ENCODE measurements around the gene CCDC74B.
"Not testable (repeated sequence)": the region's sequence is repeated elsewhere in the genome, so short reads cannot be mapped to it uniquely, and the experiment has no call there.

DNA sequence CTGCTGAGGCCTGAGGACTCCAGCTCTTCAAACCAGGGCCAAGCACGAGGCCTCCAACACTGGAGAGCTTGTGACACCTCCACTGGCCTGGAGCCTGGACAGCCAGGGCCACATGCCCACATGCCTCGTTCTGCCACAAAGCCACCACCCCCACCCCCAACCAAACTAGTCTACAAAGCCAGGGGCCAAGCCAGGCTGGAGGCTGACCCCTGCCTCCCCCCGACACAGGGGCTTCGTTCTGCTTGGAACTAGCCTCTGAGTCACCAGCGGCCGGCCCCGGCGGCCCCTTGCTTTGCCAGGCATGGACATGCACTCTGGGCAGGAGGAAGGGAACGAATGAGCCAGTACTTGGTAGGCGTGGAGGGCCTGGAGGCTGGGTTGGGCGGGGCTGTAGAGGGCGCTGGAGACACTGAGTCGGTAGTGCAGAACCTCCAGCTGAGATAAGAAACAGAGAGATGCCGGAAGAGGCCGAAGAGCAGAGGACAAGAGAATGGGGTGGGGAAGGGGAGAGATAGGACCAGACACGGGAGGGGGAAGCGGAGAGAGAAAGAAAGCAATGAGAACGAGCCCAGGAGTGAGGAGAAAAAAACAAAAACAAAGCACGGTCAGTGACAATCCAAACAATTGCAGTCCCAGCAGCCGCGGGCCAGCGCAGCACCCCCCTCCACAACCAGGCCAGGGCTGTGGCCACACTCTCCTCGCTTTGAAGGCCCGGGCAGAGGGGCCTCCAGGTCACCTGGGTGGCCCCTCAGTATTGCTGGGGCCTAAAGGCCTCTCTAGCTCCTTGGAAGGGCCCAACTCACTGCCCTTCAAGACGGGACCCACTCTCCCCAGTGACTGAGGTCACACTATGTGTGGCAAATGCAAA lies 16.2 kb upstream of the CCDC74B start:
- TF ChIP-seq, protein P1, sequence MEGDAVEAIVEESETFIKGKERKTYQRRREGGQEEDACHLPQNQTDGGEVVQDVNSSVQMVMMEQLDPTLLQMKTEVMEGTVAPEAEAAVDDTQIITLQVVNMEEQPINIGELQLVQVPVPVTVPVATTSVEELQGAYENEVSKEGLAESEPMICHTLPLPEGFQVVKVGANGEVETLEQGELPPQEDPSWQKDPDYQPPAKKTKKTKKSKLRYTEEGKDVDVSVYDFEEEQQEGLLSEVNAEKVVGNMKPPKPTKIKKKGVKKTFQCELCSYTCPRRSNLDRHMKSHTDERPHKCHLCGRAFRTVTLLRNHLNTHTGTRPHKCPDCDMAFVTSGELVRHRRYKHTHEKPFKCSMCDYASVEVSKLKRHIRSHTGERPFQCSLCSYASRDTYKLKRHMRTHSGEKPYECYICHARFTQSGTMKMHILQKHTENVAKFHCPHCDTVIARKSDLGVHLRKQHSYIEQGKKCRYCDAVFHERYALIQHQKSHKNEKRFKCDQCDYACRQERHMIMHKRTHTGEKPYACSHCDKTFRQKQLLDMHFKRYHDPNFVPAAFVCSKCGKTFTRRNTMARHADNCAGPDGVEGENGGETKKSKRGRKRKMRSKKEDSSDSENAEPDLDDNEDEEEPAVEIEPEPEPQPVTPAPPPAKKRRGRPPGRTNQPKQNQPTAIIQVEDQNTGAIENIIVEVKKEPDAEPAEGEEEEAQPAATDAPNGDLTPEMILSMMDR (IDR thresholded peaks at IDR 0.05): not testable (repeated sequence)
- TF ChIP-seq POLR2A, POLR2AphosphoS5 (IDR thresholded peaks at IDR 0.05): not testable (repeated sequence)

Data from upper lobe of left lung (tissue), 4 donors.